Raji (cell line): ENCODE results near the gene PRSS1.

Experiments
- POLR2A ChIP-seq: IDR thresholded peaks from 2 replicates; pipeline ENCODE4 v1.6.1; 2011; ENCODE audit warnings: low read depth, low read length, control low read depth; ENCODE audit not compliant: insufficient read depth

PRSS1 gene

DNA sequence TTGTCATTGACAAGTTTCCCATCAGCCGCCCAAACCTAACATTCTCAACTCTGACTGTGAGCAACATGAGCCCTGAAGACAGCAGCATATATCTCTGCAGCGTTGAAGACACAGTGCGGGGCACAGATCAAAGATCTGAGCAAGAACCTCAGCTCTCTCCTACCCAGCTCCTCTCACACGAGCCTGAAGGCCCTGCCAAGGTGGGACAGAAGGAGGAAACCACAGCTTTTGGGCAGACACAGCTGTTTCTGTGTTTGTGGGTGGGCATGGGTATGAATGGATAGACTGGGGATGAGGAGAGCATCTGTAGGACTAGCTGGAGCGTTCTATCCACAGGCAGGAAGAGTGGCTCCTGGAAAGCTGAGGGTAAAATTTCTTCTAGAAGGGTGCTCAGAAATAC lies 8.5 kb upstream of the PRSS1 start:
- TF ChIP-seq POLR2A, result no peak

GRCh38 chr7:142745091-142745635 lies 4.1 kb upstream of the PRSS1 start:
- TF ChIP-seq POLR2A, result no peak

- no peak for TF ChIP-seq POLR2A
These were observed 3.5 kb upstream of the PRSS1 start for GRCh38 chr7:142745745-142746144.

DNA sequence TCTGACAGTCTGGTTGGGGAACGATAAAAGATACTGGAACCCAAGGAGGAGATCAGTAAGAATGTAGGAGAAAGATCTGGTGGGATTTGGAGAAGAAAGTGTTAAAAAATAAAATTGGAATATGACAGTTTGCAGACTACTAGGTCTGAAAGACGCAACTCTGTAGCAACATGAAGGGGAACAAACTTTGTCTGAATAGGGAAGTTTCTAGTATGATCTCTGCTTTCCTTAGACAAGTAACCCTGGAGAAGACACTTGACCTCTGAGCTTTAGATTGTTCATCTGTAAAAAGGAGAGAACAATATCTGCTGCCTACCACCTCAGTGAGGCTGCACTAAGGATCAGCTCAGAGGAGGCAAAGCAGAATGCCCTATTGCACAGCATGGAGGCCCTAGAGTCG lies 3.0 kb upstream of the PRSS1 start:
- no peak for TF ChIP-seq POLR2A

GRCh38 chr7:142750321-142750938 lies 1.2 kb downstream of the PRSS1 start:
- no peak for TF ChIP-seq POLR2A

- TF ChIP-seq POLR2A, result no peak
These were observed 3.3 kb downstream of the PRSS1 start for GRCh38 chr7:142752376-142753225.

GRCh38 chr7:142753366-142753765 lies 4.1 kb downstream of the PRSS1 start:
- no peak for TF ChIP-seq POLR2A

GRCh38 chr7:142754681-142755575 lies 5.7 kb downstream of the PRSS1 start:
- no peak for TF ChIP-seq POLR2A

- no peak for TF ChIP-seq POLR2A
These were observed 10.2 kb downstream of the PRSS1 start for GRCh38 chr7:142759433-142759832.

GRCh38 chr7:142760071-142760642 lies 10.9 kb downstream of the PRSS1 start:
- TF ChIP-seq POLR2A, result no peak

DNA sequence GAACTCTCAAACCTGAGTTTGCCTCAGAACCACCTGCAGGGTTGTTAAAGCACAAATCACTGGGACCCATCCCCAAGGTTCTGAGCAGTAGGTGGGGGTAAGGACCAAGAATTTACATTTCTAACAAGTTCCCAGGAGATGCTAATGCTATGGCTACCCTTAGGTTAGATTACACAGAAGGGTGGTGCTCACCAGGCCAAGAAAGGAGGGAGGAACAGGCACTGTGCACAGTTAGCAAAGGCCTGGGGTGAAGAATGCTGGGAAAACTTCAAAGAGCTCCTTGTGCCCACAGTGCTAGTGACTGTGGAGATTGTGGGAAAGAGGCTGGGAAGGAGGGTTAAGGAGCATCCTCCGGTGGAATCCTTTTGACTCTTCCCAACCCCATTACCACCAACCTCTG lies 12.8 kb downstream of the PRSS1 start:
- TF ChIP-seq POLR2A, result no peak

- no peak for TF ChIP-seq POLR2A
These were observed 18.2 kb downstream of the PRSS1 start for GRCh38 chr7:142767451-142767850.

DNA sequence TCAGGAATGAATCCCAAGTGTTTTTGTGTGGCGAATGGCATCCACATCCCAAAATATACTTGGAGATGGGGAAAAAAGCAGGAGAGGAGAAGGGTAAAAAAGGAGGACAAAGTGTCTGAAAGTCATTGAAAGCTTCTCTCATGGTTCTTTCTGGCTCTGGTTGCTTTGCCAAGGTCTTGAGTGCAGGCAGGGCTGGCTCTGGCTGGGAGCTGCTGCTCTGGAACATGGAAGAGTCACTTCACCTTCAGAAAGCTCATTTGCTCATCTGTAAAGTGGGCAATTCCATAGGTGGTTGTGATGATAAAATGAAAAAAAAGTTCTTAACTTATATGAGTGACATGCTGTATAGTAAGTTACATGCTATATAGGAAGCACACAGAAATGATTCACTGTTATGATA lies 18.6 kb downstream of the PRSS1 start:
- TF ChIP-seq POLR2A, result no peak

GRCh38 chr7:142770661-142771352 lies 21.5 kb downstream of the PRSS1 start, which contains the start of gene PRSS2:
TSS of gene PRSS2 (plus strand) at chr7:142770970. CDS start at chr7:142770983, 13 bp downstream.
- no peak for TF ChIP-seq POLR2A
